Diencephalon (tissue), 1 donor: ENCODE measurements around the gene CFAP77. TPM values are rescaled to one million over a fixed set of nuclear protein-coding genes. Genes with fewer than 3 reads are reported as not detected.

ENCODE experiments used
- small RNA-seq: library from RNA; depleted of rRNA; stranded (forward); fragments of <200 nt; gene quantifications from one replicate; pipeline ENCODE3, GENCODE V24; 2014
- total RNA-seq: library from RNA; depleted of rRNA; stranded (reverse); fragments of >200 nt; gene quantifications from one replicate; pipeline ENCODE4 v1.2.3, GENCODE V29; 2014

The CFAP77 gene
- 1.2 TPM for total RNA-seq

DNA sequence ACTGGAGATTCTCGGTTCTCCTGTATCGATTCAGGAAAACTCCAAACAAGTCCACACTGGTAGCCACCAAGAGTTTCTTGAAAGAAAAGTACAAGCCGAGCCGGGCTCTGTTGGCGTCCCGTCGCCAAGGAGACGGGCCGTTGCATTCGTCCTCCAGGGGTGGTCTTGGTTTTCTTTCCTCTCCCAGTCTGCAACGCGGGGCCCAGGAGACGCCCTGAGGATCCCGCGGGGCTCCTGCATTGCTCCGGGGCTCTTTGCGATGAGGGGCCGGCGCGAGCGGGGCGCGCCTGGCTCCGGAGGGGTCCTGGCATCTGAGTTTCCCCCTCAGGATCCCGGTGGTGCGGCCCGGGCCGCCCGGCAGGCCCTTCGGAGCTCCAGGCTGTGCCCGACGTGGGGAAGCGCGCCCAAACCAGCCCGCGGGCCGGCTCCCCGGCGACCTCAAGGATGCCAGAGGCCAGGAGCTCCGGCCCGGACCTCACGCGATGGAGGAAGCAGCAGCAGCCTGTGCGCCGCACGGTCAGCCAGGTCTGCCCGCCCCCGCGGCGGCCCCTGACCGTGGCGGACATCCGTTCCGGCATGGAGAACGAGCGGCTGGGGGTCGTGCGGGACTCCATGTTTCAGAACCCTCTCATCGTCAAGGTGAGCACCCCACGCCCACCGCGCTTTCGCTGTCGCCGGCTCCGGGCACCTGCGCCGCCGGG lies at the start of gene CFAP77:
TSS of gene CFAP77 (plus strand) at position 384 of the 701 bp plus-strand sequence. CDS start at position 445, 61 bp downstream.

DNA sequence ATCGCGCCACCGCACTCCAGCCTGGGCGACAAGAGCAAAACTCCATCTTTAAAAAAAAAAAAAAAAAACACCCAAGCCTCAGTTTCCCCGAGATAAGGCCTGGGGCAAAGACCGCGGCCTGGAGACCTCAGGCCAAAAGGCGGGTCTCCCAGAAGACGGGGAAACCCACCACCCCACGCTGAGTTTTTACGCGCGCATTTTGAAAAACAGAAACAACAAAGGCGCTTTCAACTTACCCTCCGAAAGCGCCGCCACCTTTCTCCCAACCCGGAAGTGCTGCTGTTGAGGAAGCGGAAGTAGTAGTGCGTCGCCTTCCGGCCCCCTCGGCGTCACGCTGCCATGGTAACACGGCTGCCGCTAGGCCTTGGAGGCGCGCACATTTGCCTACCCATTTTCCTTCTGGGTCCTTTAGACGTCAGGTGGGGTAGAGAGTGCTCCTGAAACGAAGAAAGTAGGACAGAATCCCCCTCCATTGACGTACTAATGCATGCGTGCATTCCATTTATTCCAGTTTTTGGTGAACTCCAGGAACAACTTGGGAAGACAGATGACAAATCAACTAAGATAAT lies 3.4 kb upstream of the CFAP77 start, which contains the start of gene TTF1:
TSS of gene TTF1 (minus strand) at position 287 of the 569 bp plus-strand sequence. CDS start 4,019 bp downstream, outside the sequence.

GRCh38 chr9:132582276-132582785 lies 172.3 kb downstream of the CFAP77 start, which contains the start of gene BARHL1:
BARHL1 (plus strand) TSS chr9:132582606; CDS start chr9:132582798, 192 bp downstream.

Small RNAs within 50 kb of the gene (small RNA-seq; reads per million reads assigned to genes)
- gene RNU5D-2P: 5.0 reads per million, percentile 92 among the genes with 10 or more reads in this experiment

Other genes with a start within 250 kb of the CFAP77 start
- 15.5 TPM for gene NTNG2, start 248.2 kb upstream of the CFAP77 start, total RNA-seq
- 79.4 TPM for gene SETX, start 55.2 kb upstream of the CFAP77 start, total RNA-seq
- 13.4 TPM for gene TTF1, start 3.4 kb upstream of the CFAP77 start, total RNA-seq
- 0.69 TPM for gene BARHL1, start 172.4 kb downstream of the CFAP77 start, total RNA-seq